HepG2 (cell line): ENCODE measurements around the gene BRD3. TPM values are rescaled to one million over a fixed set of nuclear protein-coding genes. Genes with fewer than 3 reads are reported as not detected.

ENCODE experiments used
- ATAC-seq: fragments of 200-7000 bp; cut with Tn5 transposase; 3 replicates; pipeline ENCODE4 v1.9.1; 2020; ENCODE audit warnings: mild to moderate bottlenecking, moderate library complexity
- BruUV-seq: library from RNA; stranded (reverse); fragments of 400-500 nt; replicated peaks from 2 replicates; lab custom pipeline; 2021; lab: Mats Ljungman, UMichigan
- CTCF ChIA-PET: fragments of 300-600 bp; formaldehyde crosslinking; extraction: SDS; loops from one replicate; lab custom pipeline; 2021; ENCODE audit warnings: low total read pairs, inconsistent platforms, low intra/inter-chr PET ratio; lab: Yijun Ruan, JAX
- POLR2A ChIA-PET: fragments of 350-600 bp; sonication (Branson Sonifier 250); formaldehyde crosslinking; loops from one replicate; lab custom pipeline; 2020; ENCODE audit warnings: antibody characterized with exemption, inconsistent platforms; lab: Yijun Ruan, JAX
- DNase-seq: peaks from one replicate; pipeline ENCODE4 v3.0.0-alpha.2; 2015; ENCODE audit warnings: low spot score
- FAIRE-seq: peaks from 3 replicates; lab custom pipeline; 2011; peaks lifted over from hg19 to GRCh38; lab: Jason Lieb, UNC
- H2AFZ ChIP-seq: one replicate; pipeline ENCODE4 v1.6.1; 2011; ENCODE audit warnings: low read length, inconsistent platforms
- H3K27ac ChIP-seq: fragments of 300-600 bp; 3 replicates; pipeline ENCODE4 v1.8.0; 2011; ENCODE audit warnings: mixed run types, mild to moderate bottlenecking, mixed read lengths, low read length, inconsistent platforms; ENCODE audit not compliant: insufficient read depth; ENCODE audit errors: extremely low read length
- H3K27me3 ChIP-seq, 2 experiments: fragments of 200-600 bp in 1 of 2; 2 replicates in 1 of 2; 3 replicates in 1 of 2; pipeline versions ENCODE4 v1.6.0 to v1.8.0; 2011; ENCODE audit warnings: low read length in 2 of 2, mild to moderate bottlenecking in 2 of 2, moderate library complexity in 2 of 2, inconsistent platforms in 1 of 2; ENCODE audit not compliant: insufficient read depth in 2 of 2, control insufficient read depth in 1 of 2
- H3K36me3 ChIP-seq, 2 experiments: fragments of 200-600 bp in 1 of 2; replicated peaks in 1 of 2; 2 replicates in 1 of 2; 3 replicates in 1 of 2; pipeline versions ENCODE4 v1.5.1 to v1.8.0; 2011; ENCODE audit warnings: low read length in 2 of 2, inconsistent platforms in 1 of 2; ENCODE audit not compliant: insufficient read depth in 2 of 2, control insufficient read depth in 1 of 2
- H3K4me1 ChIP-seq: 2 replicates; pipeline ENCODE4 v1.5.1; 2012; ENCODE audit warnings: low read length, inconsistent platforms; ENCODE audit not compliant: insufficient read depth
- H3K4me2 ChIP-seq: 2 replicates; pipeline ENCODE4 v1.6.0; 2011; ENCODE audit warnings: low read depth, low read length, inconsistent platforms
- H3K4me3 ChIP-seq, 3 experiments: fragments of 200-600 bp in 1 of 3; sonication (generic), shearing (Covaris generic) in 1 of 3; replicated peaks in 1 of 3; 2 replicates each; pipeline ENCODE4 v1.5.1; 2011 to 2016; ENCODE audit warnings: low read length in 3 of 3, inconsistent platforms in 2 of 3, low read depth in 2 of 3, mild to moderate bottlenecking in 2 of 3, control low read depth in 1 of 3, mixed read lengths in 1 of 3; ENCODE audit not compliant: insufficient read depth in 1 of 3
- H3K79me2 ChIP-seq: one replicate; pipeline ENCODE4 v1.6.1; 2011; ENCODE audit warnings: low read length, inconsistent platforms; ENCODE audit not compliant: insufficient read depth
- H3K9ac ChIP-seq: 2 replicates; pipeline ENCODE4 v1.6.0; 2011; ENCODE audit warnings: mild to moderate bottlenecking, low read depth, low read length, inconsistent platforms; ENCODE audit not compliant: insufficient read depth
- H3K9me3 ChIP-seq: 2 replicates; pipeline ENCODE4 v1.5.1; 2012; ENCODE audit warnings: mild to moderate bottlenecking, low read length
- H4K20me1 ChIP-seq: 2 replicates; pipeline ENCODE4 v1.6.0; 2011; ENCODE audit warnings: inconsistent platforms, mild to moderate bottlenecking, low read length, moderate library complexity; ENCODE audit not compliant: insufficient read depth
- KLF11 ChIP-seq: IDR thresholded peaks from 2 replicates; pipeline ENCODE4 v1.6.1; 2016; ENCODE audit warnings: missing compliant biosample characterization
- TBX2 ChIP-seq: sonication (generic); formaldehyde crosslinking; IDR thresholded peaks from 2 replicates; pipeline ENCODE4 v1.5.0; 2020; ENCODE audit warnings: missing genetic modification reagents, mild to moderate bottlenecking, borderline replicate concordance
- TBX3 ChIP-seq: fragments of 450-650 bp; IDR thresholded peaks from 2 replicates; pipeline ENCODE4 v1.6.1; 2017; ENCODE audit warnings: antibody characterized with exemption, mild to moderate bottlenecking, inconsistent platforms, borderline replicate concordance
- ZFP36L2 ChIP-seq: sonication (generic); formaldehyde crosslinking; IDR thresholded peaks from 2 replicates; pipeline ENCODE4 v1.4.0; 2020; ENCODE audit warnings: missing genetic modification reagents
- ZNF230 ChIP-seq: sonication (generic); formaldehyde crosslinking; IDR thresholded peaks from 2 replicates; pipeline ENCODE4 v1.4.0; 2020; ENCODE audit warnings: mild to moderate bottlenecking, missing genetic modification reagents
- ZNF530 ChIP-seq: sonication (generic); formaldehyde crosslinking; IDR thresholded peaks from 2 replicates; pipeline ENCODE4 v1.5.0; 2020; ENCODE audit warnings: low read depth, mild to moderate bottlenecking, missing genetic modification reagents
- WGBS: methylation state at CpG from one replicate; pipeline ENCODE4 v1.1.6; 2017; ENCODE audit warnings: low lambda C conversion rate; 5-methylcytosine and 5-hydroxymethylcytosine counted together
- in situ Hi-C: cut with HindIII; loops from 2 replicates; pipeline ENCODE4 v1.10.0; 2017; ENCODE audit warnings: low pct_unique_long_range_greater_than_20kb; ENCODE audit not compliant: extremely low pct_ligation_motif_present
- intact Hi-C: fragments of 100-400 bp; cut with micrococcal nuclease; formaldehyde crosslinking; loops from one replicate; pipeline ENCODE4 v1.10.0; 2022; ENCODE audit not compliant: unreplicated experiment
- polyA plus RNA-seq, 8 experiments: library from polyadenylated mRNA; depleted of rRNA in 3 of 8; stranded (reverse) in 7 of 8; unstranded in 1 of 8; fragments of >200 nt; fragmentation: Illumina TruSeq in 4 of 8; extraction: Trizol in 4 of 8; gene quantifications; 2 replicates each; pipeline versions ENCODE4 v1.2.1 to v1.2.3, GENCODE V29; 2011 to 2016; ENCODE audit warnings: low read depth in 4 of 8, missing spikeins in 1 of 8, mixed read lengths in 1 of 8; ENCODE audit not compliant: insufficient read depth in 1 of 8
- total RNA-seq, 5 experiments: library from RNA; depleted of rRNA; stranded (reverse); fragments of >200 nt; fragmentation: Illumina TruSeq; extraction: Trizol; gene quantifications; 2 replicates each; pipeline ENCODE4 v1.2.3, GENCODE V29; 2016; ENCODE audit warnings: low read depth in 1 of 5
- TF ChIP-seq, protein P1 (sequence below): sonication (generic); formaldehyde crosslinking; IDR thresholded peaks from 2 replicates; pipeline ENCODE4 v1.4.0; 2020; ENCODE audit warnings: missing genetic modification reagents

BRD3 gene
- total and polyA plus RNA-seq, 2 of the 13 experiments (the other 11 are each of a cell fraction or from before 2014, with no cell fraction given): 5.9 to 12.9 TPM

DNA sequence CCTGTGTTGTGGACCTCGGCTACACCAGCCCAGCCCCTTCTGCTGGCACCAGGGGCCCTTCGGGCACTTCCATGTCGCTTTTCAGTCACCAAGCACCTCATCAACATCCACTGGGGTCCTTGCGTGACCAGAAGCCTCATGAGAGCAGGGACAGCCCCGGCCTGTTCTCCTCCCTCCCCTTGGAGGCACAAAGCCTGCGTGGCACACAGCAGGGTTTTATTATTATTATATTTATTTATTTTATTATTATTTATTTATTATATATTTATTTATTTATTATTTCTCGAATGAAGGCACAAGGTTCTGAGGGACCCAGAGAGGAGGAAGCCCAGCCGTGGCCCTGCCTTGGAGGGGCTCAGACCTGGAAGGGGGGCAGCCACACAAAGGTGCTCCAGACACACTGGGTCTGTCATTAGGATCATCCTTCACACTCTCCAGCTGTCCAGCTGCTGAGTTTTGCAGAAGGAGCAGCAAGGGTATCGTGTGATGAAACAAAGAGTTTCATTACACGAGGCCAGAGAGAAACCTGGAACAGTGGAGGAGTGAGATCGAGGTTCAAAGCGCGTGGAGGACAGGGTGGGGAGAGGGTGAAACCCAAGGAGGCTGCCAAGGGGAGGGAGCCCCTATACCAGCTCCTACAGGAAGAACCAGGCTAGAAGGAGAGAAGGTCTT lies 80.9 kb downstream of the BRD3 start:
- Histone ChIP-seq H3K4me1 (peaks cover 53% of the 10 kb centered on the region), H3K27me3 (no peaks in the 10 kb centered on the region), H3K36me3 (peaks cover 4 to 16% of the 10 kb centered on the region in 2 experiments; a peak in 4 of 5 replicates), H3K9me3 (no peaks in the 10 kb centered on the region), H4K20me1 (peaks cover 47% of the 10 kb centered on the region), H3K9ac (no peak overlapping the region), H3K4me3 (no peak overlapping the region), H3K4me2 (0 out of 2 replicates have a peak overlapping the region, but pooled peaks have one; percentile 1), H3K27ac (no peak overlapping the region), H2AFZ (no peak overlapping the region), H3K79me2 (peaks cover 94% of the 10 kb centered on the region)
- DNase-seq (no peak), FAIRE-seq (no peak), ATAC-seq (no peak)
- ChIA-PET CTCF (no interaction called here), POLR2A (no interaction called here)
- TF ChIP-seq TBX3 (no peak), ZNF230 (CRISPR knock-in tag) (no peak), KLF11 (CRISPR knock-in tag) (no peak), ZFP36L2 (CRISPR knock-in tag) (no peak), ZNF530 (no peak), TBX2 (CRISPR knock-in tag) (no peak)
- TF ChIP-seq, protein P1, sequence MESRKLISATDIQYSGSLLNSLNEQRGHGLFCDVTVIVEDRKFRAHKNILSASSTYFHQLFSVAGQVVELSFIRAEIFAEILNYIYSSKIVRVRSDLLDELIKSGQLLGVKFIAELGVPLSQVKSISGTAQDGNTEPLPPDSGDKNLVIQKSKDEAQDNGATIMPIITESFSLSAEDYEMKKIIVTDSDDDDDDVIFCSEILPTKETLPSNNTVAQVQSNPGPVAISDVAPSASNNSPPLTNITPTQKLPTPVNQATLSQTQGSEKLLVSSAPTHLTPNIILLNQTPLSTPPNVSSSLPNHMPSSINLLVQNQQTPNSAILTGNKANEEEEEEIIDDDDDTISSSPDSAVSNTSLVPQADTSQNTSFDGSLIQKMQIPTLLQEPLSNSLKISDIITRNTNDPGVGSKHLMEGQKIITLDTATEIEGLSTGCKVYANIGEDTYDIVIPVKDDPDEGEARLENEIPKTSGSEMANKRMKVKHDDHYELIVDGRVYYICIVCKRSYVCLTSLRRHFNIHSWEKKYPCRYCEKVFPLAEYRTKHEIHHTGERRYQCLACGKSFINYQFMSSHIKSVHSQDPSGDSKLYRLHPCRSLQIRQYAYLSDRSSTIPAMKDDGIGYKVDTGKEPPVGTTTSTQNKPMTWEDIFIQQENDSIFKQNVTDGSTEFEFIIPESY: peak; percentile 98
- in situ Hi-C loops: no loop called here
- WGBS: 82% methylated on average over 13 of the region's 13 CpGs
- BruUV-seq: no TSS peak
- intact Hi-C loops: no loop called here
